ENCODE measurements around the gene ZNF689. TPM values are rescaled to one million over a fixed set of nuclear protein-coding genes. Genes with fewer than 3 reads are reported as not detected.
"Not testable (repeated sequence)": the region's sequence is repeated elsewhere in the genome, so short reads cannot be mapped to it uniquely, and the experiment has no call there.

ZNF689 gene
- total and polyA plus RNA-seq, 4 donors = 3.0 to 9.5 (median 4.7) TPM

GRCh38 chr16:30592871-30593270 is 17.3 kb downstream of the ZNF689 start:
- TF ChIP-seq CTCF (IDR thresholded peaks at IDR 0.05; ENCODE audit: control extremely low read depth, extremely low read depth) = no peak
- H3K4me1 ChIP-seq (ENCODE audit: control insufficient read depth in 5 of 5, insufficient read depth in 5 of 5, low read length in 5 of 5) = no peaks in the 10 kb centered on the region
- no peak for ATAC-seq (ENCODE audit: insufficient read depth, low FRiP score)
- no peaks in the 10 kb centered on the region for H3K36me3 ChIP-seq (ENCODE audit: control insufficient read depth in 4 of 4, insufficient read depth in 4 of 4, low read length in 4 of 4)
- no peaks in the 10 kb centered on the region for H3K27me3 ChIP-seq (ENCODE audit: control insufficient read depth in 3 of 3, insufficient read depth in 3 of 3, low read length in 2 of 3)
- no peaks in the 10 kb centered on the region for H3K9me3 ChIP-seq (ENCODE audit: control insufficient read depth in 4 of 4, insufficient read depth in 3 of 4, low read length in 3 of 4)
- DNase-seq = no peak
- no peak overlapping the region for H3K27ac ChIP-seq (ENCODE audit: low read depth in 1 of 2, low read length in 1 of 2)
- H3K9ac ChIP-seq (ENCODE audit: insufficient read depth in 1 of 2, low read length in 2 of 2) = no peak overlapping the region
- WGBS, 2 donors = 93 to 98% methylated on average over 4 of the region's 4 CpGs
- H3K4me3 ChIP-seq = no peak overlapping the region

- H3K27ac ChIP-seq (ENCODE audit: low read depth in 1 of 2, low read length in 1 of 2); H3K4me1 ChIP-seq (ENCODE audit: control insufficient read depth in 5 of 5, insufficient read depth in 5 of 5, low read length in 5 of 5); DNase-seq; ATAC-seq (ENCODE audit: insufficient read depth, low FRiP score); H3K4me3 ChIP-seq; H3K27me3 ChIP-seq (ENCODE audit: control insufficient read depth in 3 of 3, insufficient read depth in 3 of 3, low read length in 2 of 3); H3K9ac ChIP-seq (ENCODE audit: insufficient read depth in 1 of 2, low read length in 2 of 2); H3K9me3 ChIP-seq (ENCODE audit: control insufficient read depth in 4 of 4, insufficient read depth in 3 of 4, low read length in 3 of 4); H3K36me3 ChIP-seq (ENCODE audit: control insufficient read depth in 4 of 4, insufficient read depth in 4 of 4, low read length in 4 of 4): not testable (repeated sequence)
- WGBS, 2 donors = 98% methylated on average over 9 of the region's 9 CpGs
These were observed 19.3 kb downstream of the ZNF689 start for GRCh38 chr16:30590869-30591268.

GRCh38 chr16:30589582-30589981 is 20.6 kb downstream of the ZNF689 start:
- not testable (repeated sequence) for H3K27ac ChIP-seq (ENCODE audit: low read depth in 1 of 2, low read length in 1 of 2); H3K9ac ChIP-seq (ENCODE audit: insufficient read depth in 1 of 2, low read length in 2 of 2); H3K36me3 ChIP-seq (ENCODE audit: control insufficient read depth in 4 of 4, insufficient read depth in 4 of 4, low read length in 4 of 4); ATAC-seq (ENCODE audit: insufficient read depth, low FRiP score); DNase-seq; H3K9me3 ChIP-seq (ENCODE audit: control insufficient read depth in 4 of 4, insufficient read depth in 3 of 4, low read length in 3 of 4); H3K4me1 ChIP-seq (ENCODE audit: control insufficient read depth in 5 of 5, insufficient read depth in 5 of 5, low read length in 5 of 5); H3K4me3 ChIP-seq; H3K27me3 ChIP-seq (ENCODE audit: control insufficient read depth in 3 of 3, insufficient read depth in 3 of 3, low read length in 2 of 3)
- 95 to 100% methylated on average over 2 of the region's 2 CpGs for WGBS, 2 donors

GRCh38 chr16:30588651-30589050 is 21.5 kb downstream of the ZNF689 start:
- ATAC-seq (ENCODE audit: insufficient read depth, low FRiP score) = no peak
- 90 to 98% methylated on average over 2 of the region's 2 CpGs for WGBS, 2 donors
- no peak overlapping the region for H3K27ac ChIP-seq (ENCODE audit: low read depth in 1 of 2, low read length in 1 of 2)
- peaks cover 0 to 3% (median 3%) of the 10 kb centered on the region in 4 donors for H3K36me3 ChIP-seq (ENCODE audit: control insufficient read depth in 4 of 4, insufficient read depth in 4 of 4, low read length in 4 of 4)
- no peak for DNase-seq
- no peak overlapping the region for H3K9ac ChIP-seq (ENCODE audit: insufficient read depth in 1 of 2, low read length in 2 of 2)
- H3K27me3 ChIP-seq (ENCODE audit: control insufficient read depth in 3 of 3, insufficient read depth in 3 of 3, low read length in 2 of 3) = no peaks in the 10 kb centered on the region
- peaks cover 0 to 10% (median 2%) of the 10 kb centered on the region in 5 donors for H3K4me1 ChIP-seq (ENCODE audit: control insufficient read depth in 5 of 5, insufficient read depth in 5 of 5, low read length in 5 of 5)
- no peak for TF ChIP-seq CTCF (IDR thresholded peaks at IDR 0.05; ENCODE audit: control extremely low read depth, extremely low read depth)
- H3K9me3 ChIP-seq (ENCODE audit: control insufficient read depth in 4 of 4, insufficient read depth in 3 of 4, low read length in 3 of 4) = no peaks in the 10 kb centered on the region
- no peak overlapping the region for H3K4me3 ChIP-seq
